GM12878 (cell line): ENCODE measurements around the gene INO80E. TPM values are rescaled to one million over a fixed set of nuclear protein-coding genes. Genes with fewer than 3 reads are reported as not detected.

ENCODE experiments used
- ATAC-seq: fragments of 200-7000 bp; cut with Tn5 transposase; 3 replicates; pipeline ENCODE4 v1.9.1; 2020; ENCODE audit warnings: mild to moderate bottlenecking, moderate library complexity
- BruUV-seq: library from RNA; stranded (reverse); fragments of 400-500 nt; replicated peaks from 2 replicates; lab custom pipeline; 2021; lab: Mats Ljungman, UMichigan
- CTCF ChIA-PET: fragments of 300-600 bp; sonication (Branson Sonifier 250); formaldehyde crosslinking; extraction: SDS; loops from one replicate; lab custom pipeline; 2021; ENCODE audit warnings: inconsistent platforms; lab: Yijun Ruan, JAX
- POLR2A ChIA-PET: fragments of 350-600 bp; formaldehyde crosslinking; extraction: SDS; loops from one replicate; lab custom pipeline; 2021; ENCODE audit warnings: inconsistent platforms; lab: Charles Lee
- RAD21 ChIA-PET: fragments of 300-600 bp; sonication (Branson Sonifier 250); formaldehyde crosslinking; loops from one replicate; lab custom pipeline; 2023; ENCODE audit warnings: antibody characterized with exemption; ENCODE audit not compliant: unreplicated experiment; lab: Charles Lee
- SMC1A ChIA-PET: fragments of 300-600 bp; sonication (Branson Sonifier 250); formaldehyde crosslinking; loops from one replicate; lab custom pipeline; 2023; ENCODE audit not compliant: unreplicated experiment, uncharacterized antibody; lab: Charles Lee
- DNase-seq: peaks from one replicate; pipeline ENCODE4 v3.0.0-alpha.2; 2011; ENCODE audit warnings: low read depth, low spot score
- FAIRE-seq: peaks from 3 replicates; lab custom pipeline; 2011; peaks lifted over from hg19 to GRCh38; lab: Jason Lieb, UNC
- H2AFZ ChIP-seq: 2 replicates; pipeline ENCODE4 v1.6.0; 2011; ENCODE audit warnings: low read depth, low read length, control low read depth; ENCODE audit not compliant: control insufficient read depth
- H3K27ac ChIP-seq: 2 replicates; pipeline ENCODE4 v1.5.1; 2011; ENCODE audit warnings: control low read depth; ENCODE audit not compliant: control insufficient read depth, insufficient read depth
- H3K27me3 ChIP-seq, 2 experiments: replicated peaks in 1 of 2; 2 replicates each; pipeline versions ENCODE4 v1.6.0 to v1.6.1; 2011; ENCODE audit warnings: low read length in 1 of 2; ENCODE audit not compliant: control insufficient read depth in 2 of 2, insufficient read depth in 2 of 2
- H3K36me3 ChIP-seq, 2 experiments: 2 replicates each; pipeline ENCODE4 v1.5.1; 2011; ENCODE audit warnings: low read length in 1 of 2; ENCODE audit not compliant: control insufficient read depth in 2 of 2, insufficient read depth in 2 of 2
- H3K4me1 ChIP-seq: 2 replicates; pipeline ENCODE4 v1.6.1; 2011; ENCODE audit warnings: mild to moderate bottlenecking, low read length, moderate library complexity, mixed read lengths; ENCODE audit not compliant: control insufficient read depth, insufficient read depth
- H3K4me2 ChIP-seq: 2 replicates; pipeline ENCODE4 v1.6.0; 2011; ENCODE audit warnings: control low read depth; ENCODE audit not compliant: control insufficient read depth, insufficient read depth
- H3K4me3 ChIP-seq: fragments of 200-600 bp; sonication (generic); 2 replicates; pipeline ENCODE4 v1.5.1; 2016
- H3K79me2 ChIP-seq: 2 replicates; pipeline ENCODE4 v1.6.0; 2011; ENCODE audit warnings: low read length; ENCODE audit not compliant: control insufficient read depth, insufficient read depth
- H3K9ac ChIP-seq: 2 replicates; pipeline ENCODE4 v1.8.0; 2011; ENCODE audit warnings: low read length, control low read depth, mixed read lengths; ENCODE audit not compliant: control insufficient read depth, insufficient read depth
- H3K9me3 ChIP-seq: replicated peaks from 3 replicates; pipeline ENCODE4 v1.5.1; 2011; ENCODE audit warnings: mild to moderate bottlenecking, low read length; ENCODE audit not compliant: control insufficient read depth, insufficient read depth
- H4K20me1 ChIP-seq: 2 replicates; pipeline ENCODE4 v1.6.0; 2011; ENCODE audit not compliant: control insufficient read depth, insufficient read depth
- BACH1 ChIP-seq: fragments of 450-650 bp; IDR thresholded peaks from 2 replicates; pipeline ENCODE4 v1.6.1; 2017; ENCODE audit warnings: mild to moderate bottlenecking, borderline replicate concordance
- CREB1 ChIP-seq: IDR thresholded peaks from 2 replicates; pipeline ENCODE4 v1.6.1; 2012; ENCODE audit warnings: low read depth, mild to moderate bottlenecking, inconsistent platforms
- CREM ChIP-seq: IDR thresholded peaks from 2 replicates; pipeline ENCODE4 v1.6.1; 2014; ENCODE audit warnings: antibody characterized with exemption, low read depth
- EGR1 ChIP-seq, 2 experiments: IDR thresholded peaks; 1 replicate in 1 of 2; 2 replicates in 1 of 2; pipeline ENCODE4 v1.6.1; 2011 to 2012; ENCODE audit warnings: low read depth in 2 of 2, low read length in 2 of 2, borderline replicate concordance in 1 of 2, mild to moderate bottlenecking in 1 of 2, moderate library complexity in 1 of 2
- FOXM1 ChIP-seq: IDR thresholded peaks from 2 replicates; pipeline ENCODE4 v1.6.1; 2012; ENCODE audit warnings: low read depth, mild to moderate bottlenecking, inconsistent platforms, low read length, moderate library complexity
- HCFC1 ChIP-seq: fragments of 150-350 bp; IDR thresholded peaks from 2 replicates; pipeline ENCODE4 v1.6.1; 2014; ENCODE audit warnings: low read length
- JUNB ChIP-seq: IDR thresholded peaks from 2 replicates; pipeline ENCODE4 v1.6.1; 2016; ENCODE audit warnings: antibody characterized with exemption, mild to moderate bottlenecking
- MTA2 ChIP-seq: fragments of 450-650 bp; IDR thresholded peaks from 2 replicates; pipeline ENCODE4 v1.6.1; 2016; ENCODE audit warnings: low read depth, mild to moderate bottlenecking, moderate library complexity
- NFIC ChIP-seq: IDR thresholded peaks from 2 replicates; pipeline ENCODE4 v1.6.1; 2012; ENCODE audit warnings: low read depth, mild to moderate bottlenecking, inconsistent platforms, low read length, moderate library complexity
- PML ChIP-seq: IDR thresholded peaks from 2 replicates; pipeline ENCODE4 v1.6.1; 2012; ENCODE audit warnings: low read length, inconsistent platforms
- SP1 ChIP-seq: IDR thresholded peaks from one replicate; pipeline ENCODE4 v1.6.1; 2011; ENCODE audit warnings: low read depth, low read length
- TCF3 ChIP-seq: IDR thresholded peaks from 2 replicates; pipeline ENCODE4 v1.6.1; 2012; ENCODE audit warnings: low read depth, mild to moderate bottlenecking, low read length, borderline replicate concordance; ENCODE audit not compliant: insufficient read depth
- TCF7 ChIP-seq: IDR thresholded peaks from 2 replicates; pipeline ENCODE4 v1.6.1; 2014; ENCODE audit warnings: antibody characterized with exemption, borderline replicate concordance
- YY1 ChIP-seq: IDR thresholded peaks from 2 replicates; pipeline ENCODE4 v1.6.1; 2011; ENCODE audit warnings: low read depth, mild to moderate bottlenecking, low read length
- ZNF384 ChIP-seq: IDR thresholded peaks from 2 replicates; pipeline ENCODE4 v1.6.1; 2012; ENCODE audit warnings: low read depth, mild to moderate bottlenecking, low read length, improper control_type of control experiment, borderline replicate concordance
- WGBS: methylation state at CpG from one replicate; pipeline ENCODE4 v1.1.6; 2016; ENCODE audit warnings: low lambda C conversion rate; ENCODE audit not compliant: insufficient replicate concordance, insufficient coverage; ENCODE audit errors: missing lambda C conversion rate; 5-methylcytosine and 5-hydroxymethylcytosine counted together
- in situ Hi-C: fragments of 300-500 bp; cut with MboI; formaldehyde crosslinking; loops from 9 replicates; pipeline ENCODE4 v1.14.3; 2018; ENCODE audit warnings: mixed read lengths
- intact Hi-C: fragments of 100-400 bp; cut with micrococcal nuclease; formaldehyde crosslinking; loops from one replicate; pipeline ENCODE4 v1.14.2; 2022; ENCODE audit not compliant: unreplicated experiment
- polyA plus RNA-seq, 11 experiments: library from polyadenylated mRNA; depleted of rRNA in 4 of 11; unstranded in 6 of 11; stranded (reverse) in 5 of 11; fragments of >200 nt; fragmentation: Nextera tagmentation in 4 of 11; fragmentation: Illumina TruSeq in 1 of 11; extraction: Ambion mirVana in 4 of 11; extraction: Trizol in 1 of 11; gene quantifications; 1 replicate in 1 of 11; 2 replicates in 10 of 11; pipeline versions ENCODE4 v1.2.1 to v1.2.3, GENCODE V29; 2011 to 2016; ENCODE audit warnings: inconsistent platforms in 2 of 11, missing spikeins in 2 of 11, low read depth in 1 of 11
- total RNA-seq, 4 experiments: library from RNA; depleted of rRNA in 3 of 4; stranded (reverse); fragments of >200 nt in 3 of 4; fragmentation: Illumina TruSeq in 1 of 4; extraction: Trizol in 1 of 4; gene quantifications; 2 replicates each; pipeline versions ENCODE4 v1.2.1 to v1.2.3, GENCODE V29; 2013 to 2021
- TF ChIP-seq, protein P1 (sequence below): fragments of 450-650 bp; IDR thresholded peaks from 2 replicates; pipeline ENCODE4 v1.6.1; 2017; ENCODE audit warnings: mild to moderate bottlenecking
- TF ChIP-seq, protein P2 (sequence below): fragments of 450-650 bp; IDR thresholded peaks from 2 replicates; pipeline ENCODE4 v1.6.1; 2016; ENCODE audit warnings: mild to moderate bottlenecking
- TF ChIP-seq, protein P3 (sequence below): fragments of 450-650 bp; formaldehyde crosslinking; IDR thresholded peaks from 2 replicates; pipeline ENCODE4 v1.4.0; 2022; ENCODE audit warnings: mild to moderate bottlenecking, moderate library complexity

INO80E gene
- total and polyA plus RNA-seq, 10 of the 15 experiments (the other 5 are each of a cell fraction or from before 2014, with no cell fraction given) = 0.39 to 74.0 (median 33.0) TPM

DNA sequence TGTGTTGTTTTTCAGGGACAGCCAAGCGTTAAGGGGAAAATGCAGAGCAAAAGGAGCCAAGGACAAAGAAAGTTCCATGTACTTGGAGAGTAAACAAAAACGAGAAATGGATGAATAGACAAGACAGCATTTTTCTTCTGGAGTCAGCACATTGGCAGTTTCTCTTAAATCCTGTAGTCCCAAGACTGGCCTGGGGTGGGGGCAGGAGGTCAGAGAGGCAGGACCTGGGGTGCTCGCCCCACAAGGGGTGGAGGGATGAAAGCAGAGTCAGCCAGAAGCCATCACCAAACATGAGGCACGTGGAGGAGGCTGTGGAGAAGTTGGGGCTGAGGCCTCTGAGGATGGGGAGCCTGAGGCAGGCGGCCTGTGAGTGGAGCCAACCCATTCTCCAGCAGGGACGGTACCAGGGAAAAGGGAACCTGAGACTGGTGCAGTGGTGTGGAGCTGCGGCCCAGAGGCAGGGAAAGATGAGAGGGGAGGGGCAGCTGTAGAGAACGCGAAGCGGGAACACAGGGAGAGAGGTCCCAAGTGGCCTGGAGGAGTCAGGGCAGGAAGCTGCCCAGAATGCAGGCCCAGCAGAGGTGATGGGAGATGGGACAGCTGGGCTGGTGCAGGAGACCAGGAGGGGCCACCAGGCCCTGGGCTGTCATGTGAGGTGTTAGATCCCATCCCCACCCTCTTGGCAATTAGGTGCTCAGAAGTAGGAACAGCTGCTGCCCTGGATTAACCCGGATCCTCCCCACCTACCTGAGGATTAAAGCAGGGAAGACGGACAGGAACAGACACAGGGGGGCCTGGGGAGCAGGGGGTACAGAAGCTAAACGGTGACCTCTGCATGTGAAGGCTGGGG is 31.8 kb downstream of the INO80E start:
- H3K4me2 ChIP-seq = no peak overlapping the region
- H3K36me3 ChIP-seq = no peaks in the 10 kb centered on the region
- H4K20me1 ChIP-seq = no peaks in the 10 kb centered on the region; the same call in 1 of the 2 replicates
- ChIA-PET CTCF (interaction anchor here (0.6 to 0.7 kb wide), 2 partner anchors 9 to 15 kb away, joined by 3 read pairs; no protein-coding TSS in a partner anchor), SMC1A (interaction anchor here (0.6 kb wide), 1 partner anchor 7 kb away, joined by 4 read pairs; no protein-coding TSS in a partner anchor), RAD21 (no interaction called here), POLR2A (interaction anchor here (0.8 kb wide), 1 partner anchor 17 kb away, joined by 3 read pairs; the partner anchor contains the start of gene DOC2A)
- FAIRE-seq = no peak
- H3K27ac ChIP-seq = no peak overlapping the region
- no peak overlapping the region for H3K4me3 ChIP-seq
- H3K79me2 ChIP-seq = no peaks in the 10 kb centered on the region
- no peak for DNase-seq
- no peak overlapping the region for H2AFZ ChIP-seq
- no peaks in the 10 kb centered on the region for H3K4me1 ChIP-seq
- H3K9ac ChIP-seq = no peak overlapping the region
- no peaks in the 10 kb centered on the region for H3K9me3 ChIP-seq
- intact Hi-C loops = loop anchor here (10.0 kb wide), 1 partner anchor 123 kb away; the partner anchor contains the start of gene ASPHD1
- H3K27me3 ChIP-seq = peaks cover 6 to 14% of the 10 kb centered on the region in 2 experiments; a peak in 3 of 4 replicates
- WGBS = 20% methylated on average over 13 of the region's 13 CpGs
- ATAC-seq = no peak
- in situ Hi-C loops = loop anchor here (5.0 kb wide), 1 partner anchor 331 kb away; no protein-coding TSS in a partner anchor
- BruUV-seq = no TSS peak
- no peak for TF ChIP-seq TCF7
- TF ChIP-seq, protein P1, sequence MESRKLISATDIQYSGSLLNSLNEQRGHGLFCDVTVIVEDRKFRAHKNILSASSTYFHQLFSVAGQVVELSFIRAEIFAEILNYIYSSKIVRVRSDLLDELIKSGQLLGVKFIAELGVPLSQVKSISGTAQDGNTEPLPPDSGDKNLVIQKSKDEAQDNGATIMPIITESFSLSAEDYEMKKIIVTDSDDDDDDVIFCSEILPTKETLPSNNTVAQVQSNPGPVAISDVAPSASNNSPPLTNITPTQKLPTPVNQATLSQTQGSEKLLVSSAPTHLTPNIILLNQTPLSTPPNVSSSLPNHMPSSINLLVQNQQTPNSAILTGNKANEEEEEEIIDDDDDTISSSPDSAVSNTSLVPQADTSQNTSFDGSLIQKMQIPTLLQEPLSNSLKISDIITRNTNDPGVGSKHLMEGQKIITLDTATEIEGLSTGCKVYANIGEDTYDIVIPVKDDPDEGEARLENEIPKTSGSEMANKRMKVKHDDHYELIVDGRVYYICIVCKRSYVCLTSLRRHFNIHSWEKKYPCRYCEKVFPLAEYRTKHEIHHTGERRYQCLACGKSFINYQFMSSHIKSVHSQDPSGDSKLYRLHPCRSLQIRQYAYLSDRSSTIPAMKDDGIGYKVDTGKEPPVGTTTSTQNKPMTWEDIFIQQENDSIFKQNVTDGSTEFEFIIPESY = no peak
- TF ChIP-seq, protein P2, sequence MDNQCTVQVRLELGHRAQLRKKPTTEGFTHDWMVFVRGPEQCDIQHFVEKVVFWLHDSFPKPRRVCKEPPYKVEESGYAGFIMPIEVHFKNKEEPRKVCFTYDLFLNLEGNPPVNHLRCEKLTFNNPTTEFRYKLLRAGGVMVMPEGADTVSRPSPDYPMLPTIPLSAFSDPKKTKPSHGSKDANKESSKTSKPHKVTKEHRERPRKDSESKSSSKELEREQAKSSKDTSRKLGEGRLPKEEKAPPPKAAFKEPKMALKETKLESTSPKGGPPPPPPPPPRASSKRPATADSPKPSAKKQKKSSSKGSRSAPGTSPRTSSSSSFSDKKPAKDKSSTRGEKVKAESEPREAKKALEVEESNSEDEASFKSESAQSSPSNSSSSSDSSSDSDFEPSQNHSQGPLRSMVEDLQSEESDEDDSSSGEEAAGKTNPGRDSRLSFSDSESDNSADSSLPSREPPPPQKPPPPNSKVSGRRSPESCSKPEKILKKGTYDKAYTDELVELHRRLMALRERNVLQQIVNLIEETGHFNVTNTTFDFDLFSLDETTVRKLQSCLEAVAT = no peak
- no peak for TF ChIP-seq TCF3
- TF ChIP-seq JUNB = no peak
- TF ChIP-seq MTA2 = no peak
- TF ChIP-seq YY1 = no peak
- TF ChIP-seq FOXM1 = no peak
- no peak for TF ChIP-seq HCFC1
- TF ChIP-seq SP1 = no peak
- no peak for TF ChIP-seq CREM
- no peak for TF ChIP-seq PML
- TF ChIP-seq, protein P3, sequence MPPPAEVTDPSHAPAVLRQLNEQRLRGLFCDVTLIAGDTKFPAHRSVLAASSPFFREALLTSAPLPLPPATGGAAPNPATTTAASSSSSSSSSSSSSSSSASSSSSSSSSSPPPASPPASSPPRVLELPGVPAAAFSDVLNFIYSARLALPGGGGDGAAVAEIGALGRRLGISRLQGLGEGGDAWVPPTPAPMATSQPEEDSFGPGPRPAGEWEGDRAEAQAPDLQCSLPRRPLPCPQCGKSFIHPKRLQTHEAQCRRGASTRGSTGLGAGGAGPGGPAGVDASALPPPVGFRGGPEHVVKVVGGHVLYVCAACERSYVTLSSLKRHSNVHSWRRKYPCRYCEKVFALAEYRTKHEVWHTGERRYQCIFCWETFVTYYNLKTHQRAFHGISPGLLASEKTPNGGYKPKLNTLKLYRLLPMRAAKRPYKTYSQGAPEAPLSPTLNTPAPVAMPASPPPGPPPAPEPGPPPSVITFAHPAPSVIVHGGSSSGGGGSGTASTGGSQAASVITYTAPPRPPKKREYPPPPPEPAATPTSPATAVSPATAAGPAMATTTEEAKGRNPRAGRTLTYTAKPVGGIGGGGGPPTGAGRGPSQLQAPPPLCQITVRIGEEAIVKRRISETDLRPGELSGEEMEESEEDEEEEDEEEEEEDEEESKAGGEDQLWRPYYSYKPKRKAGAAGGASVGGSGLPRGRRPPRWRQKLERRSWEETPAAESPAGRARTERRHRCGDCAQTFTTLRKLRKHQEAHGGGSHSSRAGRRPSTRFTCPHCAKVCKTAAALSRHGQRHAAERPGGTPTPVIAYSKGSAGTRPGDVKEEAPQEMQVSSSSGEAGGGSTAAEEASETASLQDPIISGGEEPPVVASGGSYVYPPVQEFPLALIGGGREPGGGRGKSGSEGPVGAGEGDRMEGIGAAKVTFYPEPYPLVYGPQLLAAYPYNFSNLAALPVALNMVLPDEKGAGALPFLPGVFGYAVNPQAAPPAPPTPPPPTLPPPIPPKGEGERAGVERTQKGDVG (CRISPR knock-in tag) = no peak
- TF ChIP-seq BACH1 = no peak
- TF ChIP-seq NFIC = no peak
- TF ChIP-seq EGR1 (IDR thresholded peaks at IDR 0.05; ENCODE audit: borderline replicate concordance in 1 of 2, low read depth in 2 of 2, low read length in 2 of 2) = no peak
- no peak for TF ChIP-seq ZNF384
- no peak for TF ChIP-seq CREB1
